Stimulated activated memory B cell treated with anti-CD40 and anti-IgM and Interleukin-4, amounts not matched to agents 10 μg/mL and 1 μg/mL and 100 μg/mL, for 72 hours (primary cell): Measurements from ENCODE around the gene EXD3.

ENCODE experiments used
- ATAC-seq: fragments of 150-1000 bp; cut with Tn5 transposase; 2 replicates; pipeline ENCODE4 v1.10.0; 2021
- H3K27ac Mint-ChIP-seq: one replicate; pipeline ENCODE4 v1.8.0; 2022; ENCODE audit warnings: mild to moderate bottlenecking, mixed read lengths
- H3K27me3 Mint-ChIP-seq: one replicate; pipeline ENCODE4 v1.8.0; 2022; ENCODE audit warnings: mixed read lengths
- H3K36me3 Mint-ChIP-seq: one replicate; pipeline ENCODE4 v1.8.0; 2022; ENCODE audit warnings: mixed read lengths
- H3K4me1 Mint-ChIP-seq: one replicate; pipeline ENCODE4 v1.8.0; 2022; ENCODE audit warnings: mixed read lengths
- H3K4me3 Mint-ChIP-seq: one replicate; pipeline ENCODE4 v1.8.0; 2022; ENCODE audit warnings: mild to moderate bottlenecking, moderate library complexity, mixed read lengths
- H3K9me3 Mint-ChIP-seq: one replicate; pipeline ENCODE4 v1.8.0; 2022; ENCODE audit warnings: mixed read lengths

The EXD3 gene

DNA sequence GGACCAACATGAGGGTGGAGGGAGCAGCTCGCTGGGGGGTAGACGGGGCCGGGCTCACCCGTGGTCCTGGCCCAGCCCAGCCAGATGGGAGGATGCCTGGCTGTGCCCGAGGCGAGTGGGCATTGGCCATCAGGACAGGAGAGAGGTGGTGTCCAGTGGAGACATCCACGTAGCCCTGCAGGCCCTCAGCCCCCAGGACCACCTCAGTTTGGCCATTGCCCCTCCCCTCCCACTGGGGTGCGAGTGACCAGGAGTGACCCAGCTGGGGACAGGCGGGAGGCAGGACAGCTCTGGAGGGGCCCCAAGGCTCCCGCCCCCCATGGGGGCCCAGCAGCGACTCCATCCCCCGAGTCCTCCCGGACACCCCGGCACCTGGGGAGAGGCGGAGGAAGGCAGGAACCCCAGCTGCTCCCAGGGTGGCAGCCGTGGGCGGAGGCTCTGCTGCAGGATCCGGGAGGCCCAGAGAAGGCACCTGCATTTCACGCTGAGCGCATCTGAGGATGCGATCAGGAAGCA lies 8.5 kb upstream of the EXD3 start:
- Mint-ChIP-seq H3K4me3 (no peak overlapping the region), H3K9me3 (no peaks in the 10 kb centered on the region), H3K36me3 (no peaks in the 10 kb centered on the region), H3K27ac (no peak overlapping the region), H3K4me1 (peaks cover 14% of the 10 kb centered on the region), H3K27me3 (peaks cover 31% of the 10 kb centered on the region)
- no peak for ATAC-seq

DNA sequence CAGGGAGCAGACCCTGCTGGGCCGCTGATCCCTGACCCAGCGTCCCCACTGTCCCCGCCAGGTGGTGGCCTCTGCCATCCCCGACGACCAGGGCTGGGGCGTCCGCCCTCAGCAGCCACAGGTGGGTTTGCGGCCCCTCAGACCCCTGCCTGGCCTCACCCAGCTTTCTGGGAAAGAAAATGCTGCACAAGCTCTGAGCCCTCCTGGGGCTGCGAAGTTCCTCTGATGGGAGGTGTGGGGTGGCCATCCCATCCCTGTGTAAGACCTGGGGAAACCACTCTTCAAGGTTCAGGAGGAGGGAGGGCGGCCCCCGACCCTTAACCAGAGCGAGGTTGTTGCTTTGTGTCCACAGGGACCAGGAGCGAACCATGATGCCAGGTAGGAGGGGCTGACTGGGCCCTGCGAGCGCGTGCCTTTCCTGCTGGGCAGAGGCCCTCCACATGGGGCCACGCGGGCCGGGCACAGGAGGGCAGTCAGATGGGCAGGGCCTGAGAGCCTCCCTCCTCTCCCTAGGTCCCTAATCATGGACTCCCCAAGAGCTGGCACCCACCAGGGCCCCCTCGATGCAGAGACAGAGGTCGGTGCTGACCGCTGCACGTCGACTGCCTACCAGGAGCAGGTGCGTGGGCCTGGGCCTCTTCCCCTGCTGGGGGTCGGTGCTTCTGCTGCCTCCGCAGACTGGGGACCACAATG lies 7.9 kb upstream of the EXD3 start:
- Mint-ChIP-seq H3K9me3 (no peaks in the 10 kb centered on the region), H3K27me3 (peaks cover 31% of the 10 kb centered on the region), H3K27ac (no peak overlapping the region), H3K36me3 (no peaks in the 10 kb centered on the region), H3K4me3 (no peak overlapping the region), H3K4me1 (peaks cover 14% of the 10 kb centered on the region)
- no peak for ATAC-seq

DNA sequence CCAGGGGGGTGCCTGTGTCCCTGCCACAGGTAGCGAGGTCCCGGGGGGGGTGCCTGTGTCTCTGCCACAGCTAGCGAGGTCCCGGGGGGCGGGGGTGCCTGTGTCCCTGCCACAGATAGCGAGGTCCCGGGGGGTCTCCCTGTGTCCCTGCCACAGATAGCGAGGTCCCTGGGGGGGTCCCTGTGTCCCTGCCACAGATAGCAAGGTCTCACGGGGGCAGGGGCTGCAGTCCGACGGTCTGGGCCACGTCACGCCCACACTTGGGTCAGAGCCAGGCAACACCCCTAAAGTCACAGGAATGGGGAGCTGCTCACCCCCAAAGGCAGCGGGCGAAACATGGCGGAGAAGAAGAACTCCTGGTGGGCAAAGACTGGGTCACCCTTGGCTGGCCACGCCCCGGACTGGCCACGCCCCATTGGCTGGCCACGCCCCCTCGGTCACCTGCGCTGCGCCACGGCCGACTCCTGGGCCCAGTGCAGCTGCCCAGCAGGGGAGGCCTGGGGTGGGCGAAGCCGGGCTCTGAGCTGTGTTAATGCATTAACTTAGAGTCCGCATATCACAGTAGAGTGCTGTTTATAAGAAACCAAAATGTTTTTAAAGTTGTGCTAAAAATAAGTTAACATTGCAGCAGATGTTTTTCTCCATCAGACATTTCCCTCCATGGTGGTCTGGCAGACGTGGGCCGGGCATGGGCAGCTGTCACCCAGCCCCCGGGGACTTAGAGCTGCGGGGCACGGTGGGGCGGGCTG lies 7.2 kb upstream of the EXD3 start:
- Mint-ChIP-seq H3K27me3 (peaks cover 24% of the 10 kb centered on the region), H3K4me3 (peak overlapping the region; percentile 47)
- ATAC-seq: peak; percentile 45

DNA sequence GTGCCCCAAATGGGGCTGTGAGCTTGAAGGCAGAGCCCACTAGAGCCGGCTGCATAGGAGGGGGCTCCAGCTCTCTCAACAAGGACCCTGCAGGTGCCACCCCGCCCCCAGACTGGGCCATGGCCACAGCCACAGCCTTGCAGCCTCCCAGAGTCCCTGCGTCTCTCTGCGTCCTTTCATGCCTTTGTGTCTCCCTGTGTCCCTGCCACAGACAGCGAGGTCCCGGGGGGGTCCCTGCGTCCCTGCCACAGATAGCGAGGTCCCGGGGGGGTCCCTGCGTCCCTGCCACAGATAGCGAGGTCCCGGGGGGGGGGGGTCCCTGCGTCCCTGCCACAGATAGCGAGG lies 6.6 kb upstream of the EXD3 start:
- Mint-ChIP-seq H3K9me3 (no peaks in the 10 kb centered on the region), H3K4me3 (peak overlapping the region; percentile 58), H3K27ac (no peak overlapping the region), H3K36me3 (no peaks in the 10 kb centered on the region), H3K27me3 (peaks cover 18% of the 10 kb centered on the region), H3K4me1 (peaks cover 19% of the 10 kb centered on the region)
- ATAC-seq: no peak

More for the DNA sequence above, 7.2 kb upstream of the EXD3 start:
- peaks cover 14% of the 10 kb centered on the region for H3K4me1 Mint-ChIP-seq
- H3K9me3 Mint-ChIP-seq: no peaks in the 10 kb centered on the region
- H3K27ac Mint-ChIP-seq: no peak overlapping the region
- no peaks in the 10 kb centered on the region for H3K36me3 Mint-ChIP-seq

DNA sequence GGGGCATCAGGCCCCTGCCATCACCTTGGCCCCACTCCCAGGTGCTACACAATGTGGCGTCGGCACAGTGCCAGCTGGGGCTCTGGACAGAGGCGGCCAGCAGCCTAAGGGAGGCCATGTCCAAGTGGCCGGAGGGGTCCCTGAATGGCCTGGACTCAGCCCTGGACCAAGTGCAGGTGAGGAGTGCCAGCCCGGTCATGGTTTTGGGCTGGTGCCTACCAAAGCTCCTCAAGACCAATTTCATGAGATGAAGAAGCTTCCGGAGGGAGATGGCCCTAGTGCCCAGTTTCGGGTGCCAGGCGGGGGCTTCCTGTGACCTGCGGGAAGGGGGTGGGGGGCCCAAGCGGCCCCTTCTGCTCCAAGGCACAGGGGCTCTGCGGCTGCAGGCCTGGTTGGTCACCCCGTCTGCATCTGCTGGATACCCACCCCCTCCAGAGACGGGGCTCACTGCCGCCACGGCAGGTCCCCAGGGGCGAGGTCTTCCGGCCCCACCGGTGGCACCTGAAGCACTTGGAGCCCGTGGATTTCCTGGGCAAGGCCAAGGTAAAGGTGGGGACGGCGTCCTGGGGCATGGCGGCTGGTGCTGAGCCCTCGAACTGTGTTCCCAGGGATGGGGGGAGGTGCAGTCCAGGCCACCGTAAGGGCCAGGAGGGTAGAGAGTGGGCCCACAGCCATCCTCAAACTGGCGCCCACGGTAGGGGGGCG lies 6.0 kb upstream of the EXD3 start:
- H3K27me3 Mint-ChIP-seq: peaks cover 13% of the 10 kb centered on the region
- no peak for ATAC-seq
- H3K27ac Mint-ChIP-seq: no peak overlapping the region
- H3K4me3 Mint-ChIP-seq: peak overlapping the region; percentile 58
- no peaks in the 10 kb centered on the region for H3K36me3 Mint-ChIP-seq
- H3K9me3 Mint-ChIP-seq: no peaks in the 10 kb centered on the region
- H3K4me1 Mint-ChIP-seq: peaks cover 21% of the 10 kb centered on the region

DNA sequence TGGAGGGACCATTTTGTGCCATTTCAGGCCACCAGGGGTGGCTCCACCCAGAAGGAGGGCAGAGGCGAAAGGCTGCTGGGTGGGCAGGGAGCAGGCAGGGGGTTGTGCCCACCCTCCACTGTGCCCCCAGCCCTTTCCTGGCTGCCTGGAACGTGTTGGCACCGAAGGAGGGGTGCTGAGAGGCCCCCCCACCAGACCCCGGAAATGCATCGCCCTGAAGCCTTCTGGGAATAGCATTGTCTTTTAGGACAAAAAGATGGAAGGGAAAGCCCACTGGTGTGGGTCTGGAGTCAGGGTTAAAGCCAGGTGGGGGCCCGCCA lies 5.3 kb upstream of the EXD3 start:
- Mint-ChIP-seq H3K27ac (no peak overlapping the region), H3K36me3 (no peaks in the 10 kb centered on the region), H3K9me3 (no peaks in the 10 kb centered on the region), H3K27me3 (peaks cover 13% of the 10 kb centered on the region), H3K4me1 (peaks cover 21% of the 10 kb centered on the region), H3K4me3 (no peak overlapping the region)
- ATAC-seq: no peak

DNA sequence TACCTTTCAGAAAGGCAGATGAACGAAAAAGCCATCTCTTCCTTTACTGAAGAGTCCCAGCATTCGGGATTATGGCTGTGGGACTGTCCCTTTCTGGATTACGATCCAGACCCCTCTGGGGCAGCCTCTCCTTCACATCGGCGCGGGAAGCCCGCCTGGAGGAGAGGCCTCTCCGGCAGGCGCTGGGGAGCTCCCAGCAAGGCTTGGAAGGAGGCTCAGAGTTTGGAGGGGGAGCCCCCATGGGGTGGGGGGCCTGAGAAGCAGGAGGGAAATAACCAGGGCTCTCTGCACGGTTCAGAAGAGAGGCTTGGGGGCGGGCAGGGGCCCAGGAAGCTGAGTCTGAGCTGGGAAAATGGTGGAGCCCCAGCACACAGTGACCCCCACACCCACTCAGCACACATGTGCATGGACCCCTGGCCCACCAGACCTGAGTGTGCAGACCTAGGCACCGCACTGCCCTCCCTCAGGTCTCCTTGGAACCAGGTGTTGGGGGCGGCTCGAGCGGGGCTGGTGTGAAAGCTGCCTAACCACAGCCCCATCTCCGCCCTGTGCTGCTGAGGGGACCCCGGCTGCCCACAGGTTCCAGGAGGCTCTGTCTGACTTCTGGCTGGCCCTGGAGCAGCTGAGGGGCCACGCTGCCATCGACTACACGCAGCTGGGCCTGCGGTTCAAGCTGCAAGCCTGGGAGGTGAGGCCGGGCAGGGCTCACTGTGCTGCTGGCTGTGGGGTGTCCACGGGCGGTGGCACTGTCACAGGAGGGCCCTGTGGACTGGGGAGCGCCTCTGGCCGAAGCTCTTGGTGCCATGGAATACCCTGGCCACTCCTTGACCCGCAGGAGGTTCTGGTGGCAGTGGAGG lies 4.7 kb upstream of the EXD3 start:
- Mint-ChIP-seq H3K4me3 (no peak overlapping the region), H3K4me1 (peaks cover 21% of the 10 kb centered on the region), H3K27ac (no peak overlapping the region), H3K9me3 (no peaks in the 10 kb centered on the region), H3K36me3 (no peaks in the 10 kb centered on the region), H3K27me3 (peaks cover 13% of the 10 kb centered on the region)
- no peak for ATAC-seq

DNA sequence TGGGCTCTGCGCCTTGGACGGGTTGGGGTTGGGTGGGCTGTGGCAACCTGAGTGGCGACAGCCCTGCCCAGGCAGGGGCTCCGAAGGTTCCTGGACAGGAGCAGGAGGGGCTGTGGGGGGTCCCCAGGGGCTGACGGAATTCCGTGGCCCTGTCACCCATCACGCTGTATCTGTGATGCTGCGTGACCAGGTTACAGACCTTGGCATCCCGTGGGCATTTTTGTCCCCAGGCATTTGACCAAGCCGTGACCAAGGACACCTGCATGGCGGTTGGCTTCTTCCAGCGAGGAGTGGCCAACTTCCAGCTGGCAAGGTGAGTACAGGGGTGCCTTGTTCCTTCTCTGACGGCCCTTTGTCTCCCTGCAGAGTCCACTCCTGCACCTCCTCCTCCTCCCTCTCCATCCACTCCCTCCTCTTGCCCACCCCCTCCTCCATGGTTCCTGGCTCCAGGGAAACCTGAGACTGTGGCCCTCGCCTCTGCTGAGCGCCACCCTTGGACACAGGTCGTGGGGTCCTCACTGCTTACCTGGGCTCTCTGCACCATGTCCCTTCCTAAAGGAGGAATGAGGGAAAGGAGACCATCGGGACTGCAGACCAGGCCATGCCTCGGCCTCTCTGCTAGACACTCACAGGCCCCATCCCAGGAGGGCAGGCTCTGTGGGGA lies 3.2 kb upstream of the EXD3 start:
- H3K4me3 Mint-ChIP-seq: no peak overlapping the region
- peaks cover 26% of the 10 kb centered on the region for H3K4me1 Mint-ChIP-seq
- H3K9me3 Mint-ChIP-seq: no peaks in the 10 kb centered on the region
- no peak overlapping the region for H3K27ac Mint-ChIP-seq
- ATAC-seq: no peak
- peaks cover 4% of the 10 kb centered on the region for H3K27me3 Mint-ChIP-seq
- H3K36me3 Mint-ChIP-seq: no peaks in the 10 kb centered on the region

DNA sequence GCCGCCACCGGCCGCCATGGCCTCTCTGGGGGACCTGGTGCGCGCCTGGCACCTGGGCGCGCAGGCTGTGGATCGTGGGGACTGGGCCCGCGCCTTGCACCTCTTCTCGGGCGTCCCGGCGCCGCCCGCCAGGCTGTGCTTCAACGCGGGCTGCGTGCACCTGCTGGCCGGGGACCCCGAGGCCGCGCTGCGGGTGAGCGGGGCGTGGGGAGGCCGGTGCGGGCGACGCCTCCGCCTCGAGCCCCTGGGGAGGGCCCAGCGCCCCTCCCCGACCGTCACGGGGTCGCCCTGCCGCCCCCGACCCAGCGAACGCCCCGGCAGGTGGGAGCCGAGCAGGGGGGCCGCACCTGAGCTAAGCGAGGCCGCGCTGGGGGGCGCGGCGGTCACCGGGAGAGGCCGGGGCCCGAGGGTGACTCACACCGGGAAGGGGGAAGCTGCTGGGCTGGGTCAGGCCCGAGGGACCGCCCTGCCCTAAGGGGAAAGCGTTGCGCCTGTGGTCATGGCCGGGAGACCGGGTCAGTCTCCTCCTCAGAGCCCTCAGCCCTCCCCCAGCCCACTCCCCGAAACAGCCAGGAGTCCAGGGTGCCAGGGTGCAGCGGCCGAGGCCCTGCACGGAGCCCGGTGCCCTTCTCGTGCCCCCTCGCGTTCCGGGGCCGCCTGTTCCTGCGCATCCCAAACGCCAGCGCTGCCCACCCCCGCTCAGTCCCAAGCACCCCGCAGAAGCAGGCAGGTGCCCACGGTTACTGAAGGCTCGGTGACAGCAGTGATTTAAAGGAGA lies 741 bp upstream of the EXD3 start:
- Mint-ChIP-seq H3K9me3 (no peaks in the 10 kb centered on the region), H3K27me3 (no peaks in the 10 kb centered on the region), H3K4me1 (peaks cover 14% of the 10 kb centered on the region), H3K4me3 (peak overlapping the region; percentile 48), H3K36me3 (no peaks in the 10 kb centered on the region), H3K27ac (peak overlapping the region; percentile 54)
- peak; percentile 61 for ATAC-seq

DNA sequence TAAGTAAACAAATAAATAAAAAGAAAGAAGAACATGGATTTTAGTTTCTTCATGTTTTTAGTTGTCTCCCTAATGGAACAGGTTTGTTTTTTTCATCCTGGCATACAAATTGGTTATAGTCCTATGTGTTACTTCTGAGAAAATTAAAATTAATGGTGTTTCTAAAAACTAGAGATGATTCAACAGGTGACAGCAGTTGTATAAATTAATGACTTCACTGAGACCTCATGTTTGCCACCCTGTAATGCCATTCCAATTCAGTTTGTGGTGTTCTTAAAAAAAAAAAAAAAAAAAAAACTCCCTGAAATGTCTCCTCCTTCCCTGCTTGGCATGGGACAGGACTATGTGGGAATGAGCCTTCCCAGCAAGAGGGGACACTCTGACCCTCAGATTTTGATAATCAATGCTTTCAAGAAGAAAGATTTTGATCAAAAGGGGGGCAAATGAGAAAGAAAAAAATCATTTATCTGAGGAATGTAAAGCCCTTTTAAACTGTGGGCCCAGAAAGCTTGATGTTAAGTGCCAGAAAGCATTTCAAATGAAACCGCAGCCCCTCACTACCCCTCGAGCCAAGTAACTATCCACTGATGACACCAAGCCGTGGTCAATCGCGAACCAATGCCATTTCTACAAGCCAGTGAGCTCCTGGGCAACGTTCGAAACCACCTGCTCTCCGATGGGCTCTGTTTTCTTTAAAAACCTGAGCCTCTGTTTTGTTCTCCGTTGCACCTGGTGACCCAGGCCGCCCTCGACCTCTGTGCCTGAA lies 941 bp downstream of the EXD3 start:
- H3K36me3 Mint-ChIP-seq: no peaks in the 10 kb centered on the region
- no peaks in the 10 kb centered on the region for H3K27me3 Mint-ChIP-seq
- no peak for ATAC-seq
- H3K27ac Mint-ChIP-seq: peak overlapping the region; percentile 63
- H3K4me1 Mint-ChIP-seq: peaks cover 12% of the 10 kb centered on the region
- H3K4me3 Mint-ChIP-seq: peak overlapping the region; percentile 82
- no peaks in the 10 kb centered on the region for H3K9me3 Mint-ChIP-seq

DNA sequence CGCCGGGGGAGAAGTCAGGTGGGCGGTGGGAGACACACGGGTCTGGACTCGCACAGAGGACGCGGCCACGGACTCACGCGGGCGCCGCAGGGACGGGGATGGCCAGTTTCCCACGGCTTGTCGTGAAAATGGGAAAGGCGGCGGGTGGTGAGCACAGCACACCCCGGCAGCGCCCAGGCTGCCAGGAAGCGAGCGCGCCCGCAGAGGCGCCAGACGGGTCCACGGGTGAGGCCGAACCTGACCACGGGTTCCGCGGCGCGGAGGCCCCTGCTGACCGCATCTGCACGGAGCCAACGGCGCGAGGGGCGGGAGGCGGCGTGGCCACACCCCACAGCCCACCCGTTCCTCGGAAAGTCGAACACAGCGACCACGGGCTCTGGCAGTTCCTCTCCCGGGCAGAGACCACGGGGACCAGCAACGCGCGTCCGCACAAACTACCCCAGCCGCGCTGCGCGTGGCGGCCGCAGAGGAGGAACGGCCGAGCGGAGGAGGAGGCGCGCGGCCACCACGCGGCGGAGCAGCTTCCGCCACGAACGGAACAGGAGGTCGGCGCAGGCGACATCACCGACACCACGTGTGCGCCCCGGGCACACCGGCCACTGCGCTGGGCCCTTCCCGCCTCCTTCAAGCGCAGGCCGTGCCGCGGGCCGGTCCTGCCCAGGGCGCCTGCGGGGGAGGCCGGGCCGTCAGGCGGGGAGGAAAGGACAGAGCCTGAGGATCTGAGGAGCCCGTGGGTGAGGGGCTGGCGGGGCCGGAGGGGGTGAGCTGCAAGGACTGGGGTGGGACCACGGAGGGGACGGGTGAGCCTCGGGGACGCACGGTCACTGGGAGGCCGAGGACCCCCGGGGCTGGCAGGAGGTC lies 5.6 kb downstream of the EXD3 start:
- Mint-ChIP-seq H3K4me3 (peak overlapping the region; percentile 58), H3K27ac (no peak overlapping the region), H3K36me3 (no peaks in the 10 kb centered on the region), H3K9me3 (no peaks in the 10 kb centered on the region), H3K27me3 (no peaks in the 10 kb centered on the region), H3K4me1 (peaks cover 22% of the 10 kb centered on the region)
- ATAC-seq: peak; percentile 67

DNA sequence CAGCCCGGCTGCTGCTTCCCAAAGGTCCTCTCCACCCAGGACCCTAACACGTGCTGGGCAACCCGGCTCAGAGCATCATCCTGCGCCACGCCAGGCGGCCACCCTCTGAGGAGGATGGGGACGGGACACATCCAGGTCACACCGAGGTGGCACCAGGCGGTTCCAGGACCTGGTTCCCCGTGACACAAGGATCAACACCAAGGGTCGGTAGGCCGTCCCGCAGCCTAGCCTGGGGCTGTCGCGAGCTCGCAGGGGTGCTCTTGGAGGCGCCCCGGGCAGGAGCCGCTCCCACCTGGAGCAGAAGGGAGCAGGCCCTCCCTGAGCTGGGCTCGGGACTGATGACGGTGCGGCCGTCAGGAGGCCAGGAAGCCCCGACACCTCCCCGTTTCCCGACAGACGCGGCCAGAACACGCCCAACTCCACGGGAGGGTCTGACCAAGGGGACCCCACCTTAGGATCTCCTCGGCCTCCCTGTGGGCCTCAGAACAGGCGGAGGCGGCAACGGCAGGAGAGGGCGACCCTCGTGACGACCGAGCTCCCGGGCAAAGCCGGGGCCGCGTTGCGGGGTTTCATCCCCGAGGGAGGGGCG lies 6.3 kb downstream of the EXD3 start:
- H3K27me3 Mint-ChIP-seq: no peaks in the 10 kb centered on the region
- H3K4me3 Mint-ChIP-seq: no peak overlapping the region
- peaks cover 26% of the 10 kb centered on the region for H3K4me1 Mint-ChIP-seq
- H3K27ac Mint-ChIP-seq: no peak overlapping the region
- no peaks in the 10 kb centered on the region for H3K36me3 Mint-ChIP-seq
- H3K9me3 Mint-ChIP-seq: no peaks in the 10 kb centered on the region
- peak; percentile 16 for ATAC-seq
